Caco-2 (cell line): ENCODE measurements around the gene KRTAP4-12. TPM values are rescaled to one million over a fixed set of nuclear protein-coding genes. Genes with fewer than 3 reads are reported as not detected.
"Not testable (repeated sequence)": the region's sequence is repeated elsewhere in the genome, so short reads cannot be mapped to it uniquely, and the experiment has no call there.

Experiments used
- BruUV-seq: library from RNA; stranded (reverse); fragments of 400-500 nt; replicated peaks from 2 replicates; lab custom pipeline; 2021; lab: Mats Ljungman, UMichigan
- CTCF ChIA-PET: fragments of 300-600 bp; sonication (Branson Sonifier 250); formaldehyde crosslinking; loops from one replicate; lab custom pipeline; 2022; ENCODE audit warnings: antibody characterized with exemption; lab: Charles Lee
- POLR2A ChIA-PET: fragments of 300-600 bp; sonication (Branson Sonifier 250); formaldehyde crosslinking; loops from one replicate; lab custom pipeline; 2022; ENCODE audit warnings: antibody characterized with exemption; lab: Charles Lee
- DNase-seq, 2 experiments: peaks; one replicate each; pipeline versions ENCODE4 v3.0.0 to v3.0.0-alpha.2; 2020 to 2022
- H3K27me3 ChIP-seq: replicated peaks from 2 replicates; pipeline ENCODE4 v1.6.0; 2011; ENCODE audit warnings: low read length; ENCODE audit not compliant: control insufficient read depth, insufficient read depth
- H3K36me3 ChIP-seq: 2 replicates; pipeline ENCODE4 v1.5.1; 2011; ENCODE audit warnings: low read length; ENCODE audit not compliant: control insufficient read depth, insufficient read depth
- H3K4me1 ChIP-seq: fragments of 250-450 bp; sonication (Bioruptor Pico); 2 replicates; pipeline ENCODE4 v1.5.1; 2020; ENCODE audit warnings: mild to moderate bottlenecking
- H3K4me3 ChIP-seq: 2 replicates; pipeline ENCODE4 v1.5.1; 2011; ENCODE audit warnings: low read depth, mild to moderate bottlenecking, control low read depth, low read length
- H3K9me3 ChIP-seq: fragments of 250-450 bp; sonication (Bioruptor Pico); 2 replicates; pipeline ENCODE4 v1.5.1; 2020; ENCODE audit warnings: mild to moderate bottlenecking, moderate library complexity
- H3K27ac Mint-ChIP-seq: one replicate; pipeline ENCODE4 v1.8.0; 2022; ENCODE audit warnings: mixed read lengths; ENCODE audit not compliant: unreplicated experiment
- H3K27me3 Mint-ChIP-seq: one replicate; pipeline ENCODE4 v1.8.0; 2022; ENCODE audit warnings: mixed read lengths; ENCODE audit not compliant: insufficient read depth, unreplicated experiment
- H3K36me3 Mint-ChIP-seq: one replicate; pipeline ENCODE4 v1.8.0; 2022; ENCODE audit warnings: mild to moderate bottlenecking, mixed read lengths; ENCODE audit not compliant: insufficient read depth, unreplicated experiment
- H3K4me1 Mint-ChIP-seq: one replicate; pipeline ENCODE4 v1.8.0; 2022; ENCODE audit warnings: low read depth, mixed read lengths; ENCODE audit not compliant: unreplicated experiment
- H3K4me3 Mint-ChIP-seq: one replicate; pipeline ENCODE4 v1.8.0; 2022; ENCODE audit warnings: mild to moderate bottlenecking, moderate library complexity, mixed read lengths; ENCODE audit not compliant: unreplicated experiment
- H3K9me3 Mint-ChIP-seq: one replicate; pipeline ENCODE4 v1.8.0; 2022; ENCODE audit warnings: mixed read lengths; ENCODE audit not compliant: unreplicated experiment
- CTCF ChIP-seq, 2 experiments: fragments of 200-600 bp in 1 of 2; IDR thresholded peaks; 1 replicate in 1 of 2; 2 replicates in 1 of 2; pipeline versions ENCODE4 v1.5.1 to v1.8.0; 2011 to 2022; ENCODE audit warnings: antibody characterized with exemption in 1 of 2, control low read depth in 1 of 2, inconsistent platforms in 1 of 2, low read depth in 1 of 2, low read length in 1 of 2, mild to moderate bottlenecking in 1 of 2, moderate library complexity in 1 of 2; ENCODE audit not compliant: insufficient read depth in 1 of 2, severe bottlenecking in 1 of 2, unreplicated experiment in 1 of 2
- intact Hi-C: fragments of 100-400 bp; cut with micrococcal nuclease; formaldehyde crosslinking; loops from one replicate; pipeline ENCODE4 v1.10.0; 2022; ENCODE audit not compliant: unreplicated experiment
- total RNA-seq: library from RNA; stranded (reverse); gene quantifications from 2 replicates; pipeline ENCODE4 v1.2.3, GENCODE V29; 2022

The KRTAP4-12 gene
- total RNA-seq, 1 experiment from 2014 or later: not detected

DNA sequence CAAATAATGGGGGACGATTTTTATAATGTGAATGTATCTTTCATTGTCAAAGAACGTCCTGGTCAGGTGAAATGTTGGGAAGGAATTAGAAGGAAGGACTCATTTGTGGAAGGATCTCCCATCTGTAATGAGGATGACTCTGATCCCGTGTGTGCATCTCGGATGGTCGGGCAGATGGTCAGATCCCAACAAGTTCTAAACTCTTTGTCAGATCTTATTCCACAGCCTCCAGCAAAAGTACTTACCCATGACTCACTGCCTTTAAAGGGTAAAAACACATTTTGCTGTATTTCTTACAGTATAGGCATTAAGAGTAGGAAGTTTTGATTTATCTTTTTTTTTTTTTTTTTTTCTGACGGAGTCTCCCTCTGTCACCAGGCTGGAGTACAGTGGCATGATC, 25.5 kb downstream of the KRTAP4-12 start:
- CTCF ChIA-PET: no interaction called here
- no peak overlapping the region for H3K27ac Mint-ChIP-seq
- Histone ChIP-seq H3K27me3 (no peaks in the 10 kb centered on the region), H3K4me3 (no peak overlapping the region), H3K4me1 (peaks cover 10% of the 10 kb centered on the region; the same call in 1 of the 2 replicates), H3K9me3 (no peaks in the 10 kb centered on the region), H3K36me3 (no peaks in the 10 kb centered on the region)
- no peaks in the 10 kb centered on the region for H3K36me3 Mint-ChIP-seq
- no peak overlapping the region for H3K4me3 Mint-ChIP-seq
- intact Hi-C loops: no loop called here
- no peaks in the 10 kb centered on the region for H3K27me3 Mint-ChIP-seq
- POLR2A ChIA-PET: no interaction called here
- no TSS peak for BruUV-seq
- no peak for TF ChIP-seq CTCF (IDR thresholded peaks at IDR 0.05; ENCODE audit: insufficient read depth in 1 of 2, low read depth in 1 of 2, low read length in 1 of 2, severe bottlenecking in 1 of 2, unreplicated experiment in 1 of 2)
- no peaks in the 10 kb centered on the region for H3K9me3 Mint-ChIP-seq
- peaks cover 22% of the 10 kb centered on the region for H3K4me1 Mint-ChIP-seq
- DNase-seq: no peak

GRCh38 chr17:41098042-41098441, 25.9 kb downstream of the KRTAP4-12 start, which contains the start of gene KRTAP4-8:
Gene KRTAP4-8, minus strand, starts transcription at chr17:41098142. Its CDS starts 58 bp downstream, at chr17:41098084.
- no peaks in the 10 kb centered on the region for H3K27me3 Mint-ChIP-seq
- no peak for DNase-seq
- peaks cover 10% of the 10 kb centered on the region; the same call in 1 of the 2 replicates for H3K4me1 ChIP-seq
- H3K27ac Mint-ChIP-seq: peak within 1 kb of the TSS; percentile 52
- H3K27me3 ChIP-seq: no peaks in the 10 kb centered on the region
- no peak for TF ChIP-seq CTCF (IDR thresholded peaks at IDR 0.05; ENCODE audit: insufficient read depth in 1 of 2, low read depth in 1 of 2, low read length in 1 of 2, severe bottlenecking in 1 of 2, unreplicated experiment in 1 of 2)
- H3K36me3 ChIP-seq: no peaks in the 10 kb centered on the region
- ChIA-PET POLR2A (interaction anchor here (0.6 kb wide), 1 partner anchor 196 kb away, joined by 3 read pairs; no protein-coding TSS in a partner anchor), CTCF (no interaction called here)
- intact Hi-C loops: no loop called here
- BruUV-seq: no TSS peak
- peaks cover 22% of the 10 kb centered on the region for H3K4me1 Mint-ChIP-seq
- H3K9me3 Mint-ChIP-seq: no peaks in the 10 kb centered on the region
- no peaks in the 10 kb centered on the region for H3K9me3 ChIP-seq
- no peak within 1 kb of the TSS for H3K4me3 ChIP-seq
- H3K4me3 Mint-ChIP-seq: no peak within 1 kb of the TSS
- H3K36me3 Mint-ChIP-seq: no peaks in the 10 kb centered on the region

DNA sequence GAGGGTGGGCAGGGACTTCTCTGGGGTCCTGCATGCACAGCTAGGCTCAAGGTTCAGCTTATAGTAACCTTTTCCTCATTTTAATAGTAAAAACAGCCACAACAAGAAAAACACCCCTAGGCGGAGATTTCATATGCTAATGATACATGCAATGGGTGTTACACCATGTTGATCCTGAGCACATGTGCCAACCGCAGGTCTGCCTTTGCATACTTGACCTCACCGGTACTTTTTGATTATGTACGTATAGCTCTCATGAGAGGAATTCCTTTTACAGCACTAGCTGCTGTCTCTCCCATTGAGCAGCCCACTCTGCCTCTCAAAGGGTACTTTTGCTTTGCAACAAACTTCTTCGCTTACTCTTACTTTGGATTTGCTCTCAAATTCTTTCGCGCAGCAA, 27.9 kb downstream of the KRTAP4-12 start:
- BruUV-seq: no TSS peak
- Histone ChIP-seq H3K4me3 (no peak overlapping the region), H3K9me3 (peaks cover 4% of the 10 kb centered on the region; the same call in 1 of the 2 replicates), H3K27me3 (no peaks in the 10 kb centered on the region), H3K4me1 (peaks cover 10% of the 10 kb centered on the region; the same call in 1 of the 2 replicates), H3K36me3 (no peaks in the 10 kb centered on the region)
- H3K27me3 Mint-ChIP-seq: no peaks in the 10 kb centered on the region
- intact Hi-C loops: no loop called here
- no peak for TF ChIP-seq CTCF (IDR thresholded peaks at IDR 0.05; ENCODE audit: insufficient read depth in 1 of 2, low read depth in 1 of 2, low read length in 1 of 2, severe bottlenecking in 1 of 2, unreplicated experiment in 1 of 2)
- no peaks in the 10 kb centered on the region for H3K9me3 Mint-ChIP-seq
- no peak for DNase-seq
- H3K36me3 Mint-ChIP-seq: no peaks in the 10 kb centered on the region
- peaks cover 22% of the 10 kb centered on the region for H3K4me1 Mint-ChIP-seq
- H3K4me3 Mint-ChIP-seq: no peak overlapping the region
- H3K27ac Mint-ChIP-seq: no peak overlapping the region
- ChIA-PET POLR2A (no interaction called here), CTCF (no interaction called here)

GRCh38 chr17:41088760-41089352, 35.1 kb downstream of the KRTAP4-12 start:
- H3K9me3 Mint-ChIP-seq, intact Hi-C loops, H3K4me3 Mint-ChIP-seq, CTCF ChIA-PET, POLR2A ChIA-PET, H3K36me3 Mint-ChIP-seq, H3K27ac Mint-ChIP-seq, H3K9me3 ChIP-seq, DNase-seq, BruUV-seq, H3K27me3 ChIP-seq, H3K4me3 ChIP-seq, H3K27me3 Mint-ChIP-seq, H3K36me3 ChIP-seq, H3K4me1 Mint-ChIP-seq, H3K4me1 ChIP-seq: not testable (repeated sequence)
